Measurements from ENCODE around the gene C14orf132.

Gene C14orf132

DNA sequence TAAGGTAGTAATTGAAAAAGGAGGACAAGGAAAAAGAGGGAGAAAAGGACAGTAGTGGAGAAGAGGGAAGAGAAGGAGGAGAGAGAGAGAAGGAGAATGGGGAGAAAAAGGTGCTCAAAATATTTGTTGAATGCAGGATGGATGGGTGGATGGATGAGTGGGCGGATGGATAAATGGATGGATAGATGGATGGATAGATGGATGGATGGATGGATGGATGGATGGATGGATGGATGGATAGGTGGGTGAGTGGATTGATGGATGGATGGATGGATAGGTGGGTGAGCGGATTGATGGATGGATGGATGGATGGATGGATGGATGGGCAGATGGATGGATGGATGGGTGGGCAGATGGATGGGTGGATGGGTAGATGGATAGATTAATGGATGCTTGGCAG is 21.3 kb upstream of the C14orf132 start:
- Histone ChIP-seq H3K27ac (ENCODE audit: low read length) (no peak overlapping the region), H3K27me3 (ENCODE audit: insufficient read depth, low read length, poor library complexity) (no peaks in the 10 kb centered on the region), H3K9me3 (ENCODE audit: insufficient read depth, low read length, severe bottlenecking) (no peaks in the 10 kb centered on the region), H3K4me3 (ENCODE audit: low read depth in 1 of 2, low read length in 2 of 2) (no peak overlapping the region), H3K9ac (ENCODE audit: low read depth, low read length) (no peak overlapping the region), H2AFZ (ENCODE audit: low read depth, low read length) (no peak overlapping the region), H3K4me2 (ENCODE audit: insufficient read depth, low read length) (no peak overlapping the region), H4K20me1 (ENCODE audit: insufficient read depth, low read length) (no peaks in the 10 kb centered on the region), H3K79me2 (ENCODE audit: insufficient read depth, low read length) (no peaks in the 10 kb centered on the region), H3K36me3 (ENCODE audit: insufficient read depth, low read length) (no peaks in the 10 kb centered on the region), H3K4me1 (ENCODE audit: insufficient read depth, low read length) (no peaks in the 10 kb centered on the region)
- DNase-seq (no peak), ATAC-seq (ENCODE audit: insufficient read depth, low read depth) (no peak)
- no peak for TF ChIP-seq EZH2 (IDR thresholded peaks at IDR 0.05; ENCODE audit: borderline replicate concordance, low read depth, low read length, severe bottlenecking)
- TF ChIP-seq, protein P1, sequence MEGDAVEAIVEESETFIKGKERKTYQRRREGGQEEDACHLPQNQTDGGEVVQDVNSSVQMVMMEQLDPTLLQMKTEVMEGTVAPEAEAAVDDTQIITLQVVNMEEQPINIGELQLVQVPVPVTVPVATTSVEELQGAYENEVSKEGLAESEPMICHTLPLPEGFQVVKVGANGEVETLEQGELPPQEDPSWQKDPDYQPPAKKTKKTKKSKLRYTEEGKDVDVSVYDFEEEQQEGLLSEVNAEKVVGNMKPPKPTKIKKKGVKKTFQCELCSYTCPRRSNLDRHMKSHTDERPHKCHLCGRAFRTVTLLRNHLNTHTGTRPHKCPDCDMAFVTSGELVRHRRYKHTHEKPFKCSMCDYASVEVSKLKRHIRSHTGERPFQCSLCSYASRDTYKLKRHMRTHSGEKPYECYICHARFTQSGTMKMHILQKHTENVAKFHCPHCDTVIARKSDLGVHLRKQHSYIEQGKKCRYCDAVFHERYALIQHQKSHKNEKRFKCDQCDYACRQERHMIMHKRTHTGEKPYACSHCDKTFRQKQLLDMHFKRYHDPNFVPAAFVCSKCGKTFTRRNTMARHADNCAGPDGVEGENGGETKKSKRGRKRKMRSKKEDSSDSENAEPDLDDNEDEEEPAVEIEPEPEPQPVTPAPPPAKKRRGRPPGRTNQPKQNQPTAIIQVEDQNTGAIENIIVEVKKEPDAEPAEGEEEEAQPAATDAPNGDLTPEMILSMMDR (IDR thresholded peaks at IDR 0.05; ENCODE audit: borderline replicate concordance, extremely low read depth, low read length, poor library complexity, severe bottlenecking), result no peak

DNA sequence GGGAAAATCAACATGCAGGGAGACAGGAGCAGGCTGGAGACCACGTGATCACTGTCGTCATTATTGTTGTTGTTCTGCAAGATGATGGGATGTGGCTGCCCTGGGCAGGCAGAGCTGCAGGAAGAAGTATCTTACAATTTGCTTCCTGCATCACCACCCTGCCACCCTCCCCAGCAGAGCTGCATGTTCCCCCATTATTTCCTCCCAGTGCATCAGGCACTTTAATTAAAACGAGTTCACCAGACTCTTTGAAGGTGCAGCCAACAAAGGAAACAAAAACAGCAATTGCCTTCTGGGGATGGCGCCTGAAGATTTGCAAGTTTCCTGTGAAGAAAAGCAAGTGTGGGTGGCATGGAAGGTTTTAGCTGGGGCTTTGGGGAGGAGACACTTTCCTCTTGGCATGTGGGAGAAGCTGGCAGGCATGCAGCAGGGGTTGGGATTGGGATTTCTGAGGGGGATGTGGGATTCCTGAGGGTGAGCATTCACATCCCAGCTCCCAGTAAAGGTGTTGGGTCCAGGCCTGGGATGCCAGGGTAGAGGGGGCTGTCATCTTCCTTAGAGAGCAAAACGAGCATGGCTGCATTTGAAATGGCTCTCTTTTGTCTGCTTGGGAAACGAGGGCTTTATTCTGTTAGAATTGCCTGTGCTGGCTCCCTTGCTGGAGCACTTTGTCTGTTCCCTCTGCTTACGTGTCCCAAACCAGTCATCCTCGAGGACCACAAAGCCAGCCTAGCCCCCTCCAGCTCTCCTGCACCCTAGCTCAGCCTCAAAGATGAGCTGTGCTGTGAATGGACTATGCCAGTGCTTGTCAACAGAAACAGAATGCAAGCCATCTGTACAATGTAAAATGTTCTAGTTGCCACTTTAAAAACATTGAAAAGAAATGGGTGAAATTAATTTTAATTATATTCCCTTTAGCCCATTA is 11.5 kb upstream of the C14orf132 start:
- Histone ChIP-seq H2AFZ (ENCODE audit: low read depth, low read length) (no peak overlapping the region), H3K4me1 (ENCODE audit: insufficient read depth, low read length) (no peaks in the 10 kb centered on the region), H3K79me2 (ENCODE audit: insufficient read depth, low read length) (no peaks in the 10 kb centered on the region), H3K4me3 (ENCODE audit: low read depth in 1 of 2, low read length in 2 of 2) (no peak overlapping the region), H3K4me2 (ENCODE audit: insufficient read depth, low read length) (no peak overlapping the region), H3K9ac (ENCODE audit: low read depth, low read length) (no peak overlapping the region), H3K27me3 (ENCODE audit: insufficient read depth, low read length, poor library complexity) (peaks cover 8% of the 10 kb centered on the region), H3K9me3 (ENCODE audit: insufficient read depth, low read length, severe bottlenecking) (no peaks in the 10 kb centered on the region), H3K36me3 (ENCODE audit: insufficient read depth, low read length) (no peaks in the 10 kb centered on the region), H3K27ac (ENCODE audit: low read length) (no peak overlapping the region), H4K20me1 (ENCODE audit: insufficient read depth, low read length) (no peaks in the 10 kb centered on the region)
- ATAC-seq (ENCODE audit: insufficient read depth, low read depth) (no peak), DNase-seq (no peak)
- TF ChIP-seq EZH2 (IDR thresholded peaks at IDR 0.05; ENCODE audit: borderline replicate concordance, low read depth, low read length, severe bottlenecking), result no peak

DNA sequence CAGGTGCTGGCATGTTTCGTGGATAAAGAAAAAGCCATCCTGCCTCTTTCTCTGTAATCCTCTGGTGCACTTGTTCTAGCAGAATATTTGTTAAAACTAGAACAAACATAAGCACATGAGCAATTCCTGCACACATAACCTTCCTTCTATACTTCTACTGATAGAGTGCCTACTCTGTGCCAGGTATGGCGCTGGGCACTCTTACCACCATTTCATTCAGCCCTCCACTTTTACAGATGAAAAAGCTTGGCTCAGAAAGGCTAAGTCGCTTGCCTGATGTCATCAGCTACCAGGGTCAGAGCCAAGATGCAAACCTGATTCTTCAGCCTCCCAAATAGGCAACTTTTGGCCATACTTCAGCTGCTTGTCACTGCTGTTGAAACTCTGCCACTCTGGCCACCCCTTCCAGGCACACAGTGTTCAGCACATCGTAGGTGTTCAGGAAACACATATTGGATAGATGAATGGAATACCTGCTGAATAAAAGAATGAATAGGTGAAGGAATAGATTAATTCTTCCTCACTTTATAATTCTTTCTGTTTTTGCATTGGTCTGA is 10.0 kb upstream of the C14orf132 start:
- H3K4me3 ChIP-seq (ENCODE audit: low read depth in 1 of 2, low read length in 2 of 2), result no peak overlapping the region
- H3K4me2 ChIP-seq (ENCODE audit: insufficient read depth, low read length), result no peak overlapping the region
- no peaks in the 10 kb centered on the region for H3K36me3 ChIP-seq (ENCODE audit: insufficient read depth, low read length)
- no peaks in the 10 kb centered on the region for H3K79me2 ChIP-seq (ENCODE audit: insufficient read depth, low read length)
- DNase-seq (no peak), ATAC-seq (ENCODE audit: insufficient read depth, low read depth) (no peak)
- H2AFZ ChIP-seq (ENCODE audit: low read depth, low read length), result no peak overlapping the region
- no peaks in the 10 kb centered on the region for H4K20me1 ChIP-seq (ENCODE audit: insufficient read depth, low read length)
- H3K9ac ChIP-seq (ENCODE audit: low read depth, low read length), result no peak overlapping the region
- no peak for TF ChIP-seq EZH2 (IDR thresholded peaks at IDR 0.05; ENCODE audit: borderline replicate concordance, low read depth, low read length, severe bottlenecking)
- TF ChIP-seq, protein P1 (IDR thresholded peaks at IDR 0.05; ENCODE audit: borderline replicate concordance, extremely low read depth, low read length, poor library complexity, severe bottlenecking), result no peak
- H3K9me3 ChIP-seq (ENCODE audit: insufficient read depth, low read length, severe bottlenecking), result no peaks in the 10 kb centered on the region
- H3K27me3 ChIP-seq (ENCODE audit: insufficient read depth, low read length, poor library complexity), result peaks cover 8% of the 10 kb centered on the region
- no peaks in the 10 kb centered on the region for H3K4me1 ChIP-seq (ENCODE audit: insufficient read depth, low read length)
- no peak overlapping the region for H3K27ac ChIP-seq (ENCODE audit: low read length)

DNA sequence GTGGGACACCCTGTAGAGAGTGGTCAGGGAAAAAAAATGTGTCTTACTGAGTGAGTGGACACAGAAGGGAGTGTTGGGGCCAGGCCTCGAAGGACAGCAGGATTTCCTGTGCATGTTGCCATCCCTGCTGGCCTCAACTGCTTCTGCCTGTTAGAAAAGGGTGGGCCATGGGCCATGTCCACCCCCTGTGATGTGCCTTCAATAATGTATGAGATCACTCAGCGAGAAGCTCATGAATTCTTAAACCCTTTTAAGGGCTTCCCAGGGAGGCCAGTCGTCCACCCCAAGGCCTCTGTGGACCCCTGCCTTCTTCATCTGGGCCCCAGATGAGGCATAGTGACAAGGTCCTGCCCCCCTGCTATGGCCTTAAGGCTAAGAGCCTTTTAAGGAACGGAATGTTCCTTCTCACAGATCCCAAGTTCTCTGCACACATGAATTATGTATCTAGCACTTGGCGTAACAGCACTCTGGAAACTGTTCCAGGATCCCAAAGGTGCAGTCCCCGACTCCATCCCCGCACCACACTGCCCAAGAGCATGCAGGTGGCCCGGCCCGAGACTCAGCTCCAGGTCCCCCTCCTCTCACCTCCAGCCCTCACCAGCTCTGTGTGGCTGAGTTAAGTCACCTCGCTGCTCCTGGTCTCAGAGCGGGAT is 8.9 kb upstream of the C14orf132 start:
- DNase-seq (no peak), ATAC-seq (ENCODE audit: insufficient read depth, low read depth) (no peak)
- H3K9me3 ChIP-seq (ENCODE audit: insufficient read depth, low read length, severe bottlenecking), result no peaks in the 10 kb centered on the region
- H3K4me1 ChIP-seq (ENCODE audit: insufficient read depth, low read length), result no peaks in the 10 kb centered on the region
- no peak overlapping the region for H2AFZ ChIP-seq (ENCODE audit: low read depth, low read length)
- no peak overlapping the region for H3K4me2 ChIP-seq (ENCODE audit: insufficient read depth, low read length)
- no peaks in the 10 kb centered on the region for H4K20me1 ChIP-seq (ENCODE audit: insufficient read depth, low read length)
- no peak overlapping the region for H3K27ac ChIP-seq (ENCODE audit: low read length)
- TF ChIP-seq, protein P1 (IDR thresholded peaks at IDR 0.05; ENCODE audit: borderline replicate concordance, extremely low read depth, low read length, poor library complexity, severe bottlenecking), result no peak
- TF ChIP-seq EZH2 (IDR thresholded peaks at IDR 0.05; ENCODE audit: borderline replicate concordance, low read depth, low read length, severe bottlenecking), result no peak
- no peaks in the 10 kb centered on the region for H3K36me3 ChIP-seq (ENCODE audit: insufficient read depth, low read length)
- no peak overlapping the region for H3K9ac ChIP-seq (ENCODE audit: low read depth, low read length)
- H3K27me3 ChIP-seq (ENCODE audit: insufficient read depth, low read length, poor library complexity), result peaks cover 8% of the 10 kb centered on the region
- no peaks in the 10 kb centered on the region for H3K79me2 ChIP-seq (ENCODE audit: insufficient read depth, low read length)
- H3K4me3 ChIP-seq (ENCODE audit: low read depth in 1 of 2, low read length in 2 of 2), result no peak overlapping the region
